ENCODE results near the gene ZSCAN31.
"Not testable (repeated sequence)": the region's sequence is repeated elsewhere in the genome, so short reads cannot be mapped to it uniquely, and the experiment has no call there.

ZSCAN31 gene

GRCh38 chr6:28335564-28336283, at the start of gene ZSCAN31:
ZSCAN31 (minus strand) TSS chr6:28336148; CDS start chr6:28329683, 6,465 bp downstream.
- peak; percentile 60 to 84 for DNase-seq (ENCODE audit: low read depth in 2 of 2)

DNA sequence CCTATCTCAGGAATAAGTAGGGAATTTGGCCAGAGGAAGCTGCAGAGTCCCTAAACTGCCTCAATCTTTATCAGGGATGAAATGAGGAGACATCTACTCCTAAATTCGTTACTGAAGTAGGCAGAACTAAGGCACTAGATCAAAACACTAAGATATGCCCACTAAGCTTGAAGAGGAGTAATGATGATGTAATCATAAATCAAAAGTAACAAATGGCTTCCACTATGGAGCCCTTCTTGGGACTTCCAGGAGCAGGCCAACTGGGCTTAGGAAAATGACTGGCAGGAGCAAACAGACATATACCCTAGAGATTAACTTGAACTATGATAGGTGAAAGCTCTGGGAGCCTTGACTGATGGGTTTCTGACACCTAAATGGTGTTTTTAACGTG, 48.2 kb upstream of the ZSCAN31 start:
- DNase-seq (ENCODE audit: low read depth in 2 of 2): no peak

GRCh38 chr6:28383235-28384142, 47.5 kb upstream of the ZSCAN31 start:
- DNase-seq (ENCODE audit: low read depth in 2 of 2): peak; percentile 8 to 10

DNA sequence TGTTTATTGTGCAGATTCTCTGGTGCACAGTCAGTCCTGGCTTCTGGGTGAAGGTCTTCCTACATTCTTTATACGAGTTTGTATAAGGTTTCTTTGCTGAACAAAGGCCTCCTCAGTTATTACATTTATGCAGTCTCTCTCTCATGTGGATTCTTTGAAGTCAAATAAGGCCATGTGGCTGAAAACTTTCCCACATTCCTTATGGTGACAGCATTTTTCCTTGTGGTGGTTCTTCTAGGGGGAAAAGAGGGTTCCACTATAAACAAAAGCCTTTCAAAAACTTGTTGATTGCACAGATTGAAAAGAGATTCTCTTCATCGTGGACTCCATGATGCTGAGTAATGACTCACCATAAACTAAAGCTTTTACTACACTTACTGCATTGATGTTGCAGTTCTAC, 44.4 kb upstream of the ZSCAN31 start:
- no peak for DNase-seq (ENCODE audit: low read depth in 2 of 2)

DNA sequence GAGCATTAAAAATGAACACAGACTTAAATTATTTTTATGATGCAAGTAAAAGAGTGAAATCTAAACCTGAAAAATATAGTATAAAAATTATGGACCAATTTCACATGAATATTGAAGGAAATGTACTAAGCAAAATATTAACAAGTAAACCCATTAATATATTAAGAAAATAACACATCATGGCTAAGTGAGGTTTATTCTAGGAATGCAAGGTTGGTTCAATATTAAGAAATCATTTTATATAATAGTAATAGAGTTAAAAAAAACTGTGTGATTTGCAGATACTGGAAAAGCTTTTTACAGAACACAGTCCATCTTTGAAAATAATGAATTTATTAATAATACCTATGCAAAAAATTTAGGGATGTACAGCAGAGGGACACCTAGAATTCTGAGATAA, 42.7 kb upstream of the ZSCAN31 start:
- no peak for DNase-seq (ENCODE audit: low read depth in 2 of 2)

- DNase-seq (ENCODE audit: low read depth in 2 of 2): no peak
Observed at GRCh38 chr6:28377879-28378278, 41.9 kb upstream of the ZSCAN31 start.

DNA sequence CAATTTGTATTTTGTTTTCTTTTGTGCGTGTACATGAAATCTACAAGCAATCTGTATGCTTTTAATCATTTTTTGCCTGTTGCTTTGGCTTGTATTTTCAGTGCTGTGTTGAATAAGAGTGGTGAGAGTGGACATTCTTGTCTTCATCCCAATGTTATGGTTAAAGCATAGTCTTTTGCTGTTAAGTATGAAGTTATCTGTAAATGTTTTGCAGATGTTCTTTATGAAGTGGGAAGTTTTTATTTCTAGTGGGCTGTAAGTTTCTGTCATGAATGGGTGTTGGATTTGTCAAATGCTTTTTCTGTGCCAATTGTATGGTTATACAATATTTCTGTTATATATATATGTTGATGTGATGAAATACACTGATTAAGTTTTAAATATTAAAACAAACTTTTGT, 38.0 kb upstream of the ZSCAN31 start:
- DNase-seq (ENCODE audit: low read depth in 2 of 2): no peak

- DNase-seq (ENCODE audit: low read depth in 2 of 2): no peak
Observed at GRCh38 chr6:28371706-28372451, 35.9 kb upstream of the ZSCAN31 start.

DNA sequence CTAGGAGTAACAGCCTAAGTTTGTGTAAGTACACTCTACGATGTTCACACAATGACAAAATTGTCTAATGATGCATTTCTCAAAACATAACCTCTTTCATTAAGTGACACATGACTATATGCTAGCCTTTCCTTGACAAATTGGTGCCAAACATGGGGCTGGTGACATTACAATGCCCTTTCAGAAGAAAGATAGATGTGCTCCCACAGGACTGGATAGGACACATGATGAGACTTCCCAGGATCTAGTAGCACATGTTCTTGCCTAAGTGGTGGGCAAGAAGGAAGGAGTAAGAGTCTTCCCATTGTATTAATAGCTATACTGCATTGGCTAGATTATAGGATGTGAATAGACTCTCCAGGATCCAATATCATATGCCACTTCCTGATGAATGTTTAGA, 35.3 kb upstream of the ZSCAN31 start:
- no peak for DNase-seq (ENCODE audit: low read depth in 2 of 2)

DNA sequence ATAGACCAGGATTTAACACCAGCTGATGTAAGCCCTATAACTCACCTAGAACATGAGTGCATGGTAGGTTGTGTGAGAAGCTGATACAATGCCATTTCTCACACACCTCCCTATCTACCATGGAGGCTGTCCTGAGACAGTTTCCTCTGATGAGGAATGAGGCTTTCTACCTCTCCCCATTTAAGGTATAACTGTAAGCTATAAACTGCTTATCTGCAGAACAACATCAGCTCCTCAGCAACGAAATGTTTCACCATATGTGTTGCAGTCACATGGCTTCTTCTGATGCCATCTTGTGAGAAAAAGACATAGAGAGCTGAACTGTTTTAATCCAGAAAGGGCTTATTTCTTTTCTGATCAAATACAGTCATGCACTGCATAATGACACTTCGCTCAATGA, 34.5 kb upstream of the ZSCAN31 start:
- DNase-seq (ENCODE audit: low read depth in 2 of 2): no peak

DNA sequence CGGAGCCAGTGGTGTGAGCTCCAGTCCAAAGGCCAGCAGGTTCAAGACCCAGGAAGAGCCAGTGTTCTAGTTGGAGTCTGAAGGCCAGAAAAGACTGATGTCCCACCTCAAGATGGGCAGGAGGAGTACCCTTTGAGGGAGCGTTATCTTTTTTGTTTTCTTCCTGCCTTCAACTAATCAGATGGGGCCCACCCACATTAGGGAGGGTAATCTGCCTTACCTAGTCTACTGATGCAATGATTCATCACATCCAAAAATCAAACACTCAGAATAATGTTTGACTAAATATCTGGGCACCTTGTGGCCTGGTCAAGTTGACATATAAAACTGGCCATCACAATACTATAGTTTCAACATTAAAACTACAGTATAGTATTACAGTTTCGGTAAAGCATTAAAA, 33.5 kb upstream of the ZSCAN31 start:
- no peak for DNase-seq (ENCODE audit: low read depth in 2 of 2)

DNA sequence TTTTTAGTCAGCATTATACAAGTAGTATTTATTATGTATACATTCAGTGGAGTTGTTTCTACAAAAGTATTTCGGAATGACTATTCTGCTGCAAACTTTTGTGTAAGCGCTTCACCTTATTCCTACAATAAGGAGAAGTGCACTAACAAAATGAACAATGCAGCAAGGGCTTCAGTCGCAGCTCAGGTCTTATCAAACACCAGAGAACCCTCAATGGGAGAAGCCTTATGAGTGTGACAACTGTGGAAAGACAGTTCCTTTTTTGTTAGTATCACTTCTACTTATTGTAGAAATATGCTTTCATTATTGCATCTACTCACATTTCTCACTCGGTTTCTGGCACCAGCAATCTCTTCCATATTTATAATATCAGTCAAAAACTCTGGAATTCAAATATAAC, 32.6 kb upstream of the ZSCAN31 start:
- DNase-seq (ENCODE audit: low read depth in 2 of 2): no peak

- not testable (repeated sequence) for DNase-seq (ENCODE audit: low read depth in 2 of 2)
Observed at GRCh38 chr6:28365590-28365989, 29.6 kb upstream of the ZSCAN31 start.

GRCh38 chr6:28360961-28361360, 25.0 kb upstream of the ZSCAN31 start:
- no peak for DNase-seq (ENCODE audit: low read depth in 2 of 2)

DNA sequence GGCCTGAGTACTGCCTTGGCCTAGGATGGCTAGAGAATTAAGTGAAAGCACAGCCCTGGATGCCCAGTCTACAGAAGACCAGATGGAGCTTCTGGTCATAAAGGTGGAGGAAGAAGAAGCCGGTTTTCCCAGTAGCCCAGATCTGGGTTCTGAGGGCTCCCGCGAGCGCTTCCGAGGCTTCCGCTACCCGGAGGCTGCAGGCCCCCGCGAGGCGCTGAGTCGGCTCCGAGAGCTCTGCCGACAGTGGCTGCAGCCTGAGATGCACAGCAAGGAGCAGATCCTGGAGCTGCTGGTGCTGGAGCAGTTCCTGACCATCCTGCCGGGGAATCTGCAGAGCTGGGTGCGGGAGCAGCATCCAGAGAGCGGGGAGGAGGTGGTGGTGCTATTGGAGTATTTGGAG, 23.6 kb upstream of the ZSCAN31 start:
- DNase-seq (ENCODE audit: low read depth in 2 of 2): not testable (repeated sequence)

- no peak for DNase-seq (ENCODE audit: low read depth in 2 of 2)
Observed at GRCh38 chr6:28357036-28357435, 21.1 kb upstream of the ZSCAN31 start.

- no peak for DNase-seq (ENCODE audit: low read depth in 2 of 2)
Observed at GRCh38 chr6:28356666-28357020, 20.7 kb upstream of the ZSCAN31 start.

GRCh38 chr6:28355743-28356665, 20.1 kb upstream of the ZSCAN31 start:
- DNase-seq (ENCODE audit: low read depth in 2 of 2): peak in 1 of 2 donors; percentile 17

- DNase-seq (ENCODE audit: low read depth in 2 of 2): no peak
Observed at GRCh38 chr6:28354688-28355554, 19.0 kb upstream of the ZSCAN31 start.

GRCh38 chr6:28353981-28354676, 18.2 kb upstream of the ZSCAN31 start:
- DNase-seq (ENCODE audit: low read depth in 2 of 2): no peak
